LNCAP (cell line): ENCODE measurements around the gene NPIPB2.

Experiments
- CTCF ChIP-seq: fragments of 450-650 bp; IDR thresholded peaks from 2 replicates; pipeline ENCODE4 v1.5.1; 2017; ENCODE audit warnings: mild to moderate bottlenecking

Gene NPIPB2

GRCh38 chr16:11949527-11949926 is 7.7 kb upstream of the NPIPB2 start:
- peak; percentile 53 for TF ChIP-seq CTCF

GRCh38 chr16:11948819-11949218 is 7.0 kb upstream of the NPIPB2 start:
- no peak for TF ChIP-seq CTCF

GRCh38 chr16:11946433-11946832 is 4.6 kb upstream of the NPIPB2 start:
- no peak for TF ChIP-seq CTCF

- no peak for TF ChIP-seq CTCF
These were observed 25.1 kb downstream of the NPIPB2 start for GRCh38 chr16:11916524-11917285.

- no peak for TF ChIP-seq CTCF
These were observed 26.0 kb downstream of the NPIPB2 start, which contains the start of gene GSPT1 for GRCh38 chr16:11915644-11916523. Gene GSPT1, minus strand, starts transcription at chr16:11915956. Its CDS starts 236 bp downstream, at chr16:11915720.

GRCh38 chr16:11915114-11915643 is 26.7 kb downstream of the NPIPB2 start:
- no peak for TF ChIP-seq CTCF

- TF ChIP-seq CTCF = no peak
These were observed 27.4 kb downstream of the NPIPB2 start for GRCh38 chr16:11914210-11915113.
